ES-I3 (cell line): ENCODE data around the gene ATP8B4.

ENCODE experiments used
- H3K36me3 ChIP-seq: 2 replicates; pipeline ENCODE4 v1.6.1; 2013; ENCODE audit warnings: mild to moderate bottlenecking, low read length, control low read depth, moderate library complexity; ENCODE audit not compliant: insufficient read depth
- H3K4me1 ChIP-seq: 2 replicates; pipeline ENCODE4 v1.6.1; 2013; ENCODE audit warnings: mild to moderate bottlenecking, control low read depth, low read length; ENCODE audit not compliant: insufficient read depth
- H3K9ac ChIP-seq: 2 replicates; pipeline ENCODE4 v1.6.1; 2013; ENCODE audit warnings: low read depth, mild to moderate bottlenecking, low read length, moderate library complexity
- H3K9me3 ChIP-seq: 2 replicates; pipeline ENCODE4 v1.6.1; 2013; ENCODE audit warnings: mild to moderate bottlenecking, low read length, moderate library complexity; ENCODE audit not compliant: control insufficient read depth, insufficient read depth

The ATP8B4 gene

GRCh38 chr15:49847423-49848281 lies 271.4 kb downstream of the ATP8B4 start:
- Histone ChIP-seq H3K9me3 (no peaks in the 10 kb centered on the region), H3K9ac (no peak overlapping the region), H3K36me3 (no peaks in the 10 kb centered on the region), H3K4me1 (no peaks in the 10 kb centered on the region)

GRCh38 chr15:49844390-49844789 lies 274.6 kb downstream of the ATP8B4 start:
- Histone ChIP-seq H3K9ac (no peak overlapping the region), H3K4me1 (no peaks in the 10 kb centered on the region), H3K9me3 (peaks cover 5% of the 10 kb centered on the region; the same call in 1 of the 2 replicates), H3K36me3 (no peaks in the 10 kb centered on the region)

- no peaks in the 10 kb centered on the region for H3K36me3 ChIP-seq
- H3K9me3 ChIP-seq = peaks cover 5% of the 10 kb centered on the region; the same call in 1 of the 2 replicates
- no peak overlapping the region for H3K9ac ChIP-seq
- no peaks in the 10 kb centered on the region for H3K4me1 ChIP-seq
Measured at GRCh38 chr15:49843725-49844124, 275.3 kb downstream of the ATP8B4 start.

GRCh38 chr15:49842031-49842730 lies 276.9 kb downstream of the ATP8B4 start:
- Histone ChIP-seq H3K36me3 (no peaks in the 10 kb centered on the region), H3K4me1 (no peaks in the 10 kb centered on the region), H3K9ac (no peak overlapping the region), H3K9me3 (peaks cover 5% of the 10 kb centered on the region; the same call in 1 of the 2 replicates)

GRCh38 chr15:49832511-49832910 lies 286.5 kb downstream of the ATP8B4 start:
- H3K9me3 ChIP-seq = no peaks in the 10 kb centered on the region
- H3K4me1 ChIP-seq = peaks cover 7% of the 10 kb centered on the region; the same call in 1 of the 2 replicates
- H3K9ac ChIP-seq = no peak overlapping the region
- H3K36me3 ChIP-seq = no peaks in the 10 kb centered on the region

- no peaks in the 10 kb centered on the region for H3K36me3 ChIP-seq
- H3K9ac ChIP-seq = no peak overlapping the region
- peaks cover 7% of the 10 kb centered on the region; the same call in 1 of the 2 replicates for H3K4me1 ChIP-seq
Measured at GRCh38 chr15:49831206-49831965, 287.6 kb downstream of the ATP8B4 start.

GRCh38 chr15:49830391-49830790 lies 288.6 kb downstream of the ATP8B4 start:
- Histone ChIP-seq H3K4me1 (peaks cover 7% of the 10 kb centered on the region; the same call in 1 of the 2 replicates), H3K9ac (no peak overlapping the region), H3K9me3 (no peaks in the 10 kb centered on the region), H3K36me3 (no peaks in the 10 kb centered on the region)

More at GRCh38 chr15:49831206-49831965, 287.6 kb downstream of the ATP8B4 start:
- H3K9me3 ChIP-seq = no peaks in the 10 kb centered on the region

- peaks cover 7% of the 10 kb centered on the region; the same call in 1 of the 2 replicates for H3K4me1 ChIP-seq
- no peak overlapping the region for H3K9ac ChIP-seq
- H3K36me3 ChIP-seq = no peaks in the 10 kb centered on the region
- H3K9me3 ChIP-seq = no peaks in the 10 kb centered on the region
Measured at GRCh38 chr15:49827311-49827710, 291.7 kb downstream of the ATP8B4 start.

GRCh38 chr15:49826640-49827234 lies 292.3 kb downstream of the ATP8B4 start:
- no peaks in the 10 kb centered on the region for H3K9me3 ChIP-seq
- H3K9ac ChIP-seq = no peak overlapping the region
- no peaks in the 10 kb centered on the region for H3K36me3 ChIP-seq
- H3K4me1 ChIP-seq = peaks cover 7% of the 10 kb centered on the region; the same call in 1 of the 2 replicates

GRCh38 chr15:49824775-49825099 lies 294.3 kb downstream of the ATP8B4 start:
- H3K4me1 ChIP-seq = no peaks in the 10 kb centered on the region
- no peaks in the 10 kb centered on the region for H3K36me3 ChIP-seq
- no peaks in the 10 kb centered on the region for H3K9me3 ChIP-seq
- H3K9ac ChIP-seq = no peak overlapping the region

- H3K36me3 ChIP-seq = no peaks in the 10 kb centered on the region
- H3K9me3 ChIP-seq = no peaks in the 10 kb centered on the region
- no peak overlapping the region for H3K9ac ChIP-seq
- H3K4me1 ChIP-seq = no peaks in the 10 kb centered on the region
Measured at GRCh38 chr15:49823987-49824774, 294.9 kb downstream of the ATP8B4 start.

GRCh38 chr15:49817100-49817499 lies 301.9 kb downstream of the ATP8B4 start:
- Histone ChIP-seq H3K9me3 (no peaks in the 10 kb centered on the region), H3K36me3 (no peaks in the 10 kb centered on the region), H3K9ac (no peak overlapping the region), H3K4me1 (no peaks in the 10 kb centered on the region)

- Histone ChIP-seq H3K4me1 (no peaks in the 10 kb centered on the region), H3K9me3 (no peaks in the 10 kb centered on the region), H3K36me3 (no peaks in the 10 kb centered on the region), H3K9ac (no peak overlapping the region)
Measured at GRCh38 chr15:49815950-49816349, 303.1 kb downstream of the ATP8B4 start.
